Right lobe of liver (tissue), 6 donors: ENCODE results near the gene GGT6. TPM values are rescaled to one million over a fixed set of nuclear protein-coding genes. Genes with fewer than 3 reads are reported as not detected.

Experiments
- ATAC-seq, 4 donors: fragments of 200-7000 bp; cut with Tn5 transposase; one replicate each; pipeline ENCODE4 v1.9.1; 2020; ENCODE audit warnings: mild to moderate bottlenecking in 4 of 4, moderate library complexity in 4 of 4
- DNase-seq, 3 donors: peaks; one replicate each; pipeline ENCODE4 v3.0.0-alpha.2; 2020
- H3K27ac ChIP-seq, 3 donors: fragments of 200-600 bp; one replicate each; pipeline ENCODE4 v1.8.0; 2022
- H3K27me3 ChIP-seq, 2 donors: fragments of 200-600 bp; one replicate each; pipeline ENCODE4 v1.8.0; 2022
- H3K36me3 ChIP-seq, 4 donors: fragments of 200-600 bp; sonication (generic) in 1 of 4; one replicate each; pipeline versions ENCODE4 v1.5.1 to v1.8.0; 2017 to 2022; ENCODE audit warnings: control low read depth in 1 of 4
- H3K4me1 ChIP-seq, 4 donors: fragments of 200-600 bp; sonication (generic) in 1 of 4; one replicate each; pipeline versions ENCODE4 v1.5.1 to v1.8.0; 2017 to 2022; ENCODE audit warnings: control low read depth in 1 of 4
- H3K4me3 ChIP-seq, 3 donors: fragments of 200-600 bp; one replicate each; pipeline ENCODE4 v1.8.0; 2022
- H3K9me3 ChIP-seq, 4 donors: fragments of 200-600 bp; sonication (generic) in 1 of 4; one replicate each; pipeline versions ENCODE4 v1.5.1 to v1.8.0; 2017 to 2022; ENCODE audit warnings: control low read depth in 1 of 4
- CTCF ChIP-seq, 4 donors: fragments of 200-600 bp in 3 of 4; fragments of 450-650 bp in 1 of 4; IDR thresholded peaks; one replicate each; pipeline versions ENCODE4 v1.5.1 to v1.8.0; 2016 to 2022; ENCODE audit warnings: antibody characterized with exemption in 4 of 4, mild to moderate bottlenecking in 2 of 4
- POLR2A ChIP-seq: fragments of 450-650 bp; IDR thresholded peaks from one replicate; pipeline ENCODE4 v1.6.1; 2017; ENCODE audit warnings: antibody characterized with exemption, mild to moderate bottlenecking
- WGBS: methylation state at CpG from one replicate; pipeline ENCODE4 v1.1.6; 2018; ENCODE audit warnings: low coverage, low lambda C conversion rate; ENCODE audit not compliant: insufficient coverage; ENCODE audit errors: missing lambda C conversion rate; 5-methylcytosine and 5-hydroxymethylcytosine counted together
- intact Hi-C, 2 donors: fragments of 100-400 bp; cut with DNase I; formaldehyde crosslinking; loops; one replicate each; pipeline versions ENCODE4 v1.11.2 to v1.14.1; 2022
- total RNA-seq, 6 experiments: library from RNA; depleted of rRNA in 2 of 6; stranded (reverse); fragments of >200 nt in 2 of 6; fragmentation: NEBNext Ultra II Directional in 3 of 6; extraction: Animal tissue kit (Norgen Biotek cat#: 25700) in 3 of 6; gene quantifications; one replicate each; pipeline versions ENCODE4 v1.1.0 to v1.2.4, GENCODE V29; 2016 to 2023
- donor health status: DM: no; HTN: yes; CAD: no.
- donor health status: DM: no; HTN: no; CAD: no.
- donor health status: DM: no; HTN: no; CAD: no.
- donor health status: DM: no; HTN: yes; CAD: no.
- donor health status: DM: no; HTN: yes; CAD: no.

GGT6 gene
- total RNA-seq, 6 experiments from 2014 or later: 0.09 to 0.92 (median 0.27) TPM

GRCh38 chr17:4569591-4569990 lies 9.2 kb upstream of the GGT6 start:
- Histone ChIP-seq H3K36me3 (no peaks in the 10 kb centered on the region), H3K4me1 (peaks cover 0 to 8% (median 0%) of the 10 kb centered on the region in 4 donors), H3K27ac (no peak overlapping the region), H3K4me3 (no peak overlapping the region), H3K27me3 (no peaks in the 10 kb centered on the region), H3K9me3 (no peaks in the 10 kb centered on the region)
- intact Hi-C loops: loop anchor here in 1 of 2 donors (5.0 kb wide), 1 partner anchor 58 kb away; no protein-coding TSS in a partner anchor
- DNase-seq: no peak
- ATAC-seq: no peak
- TF ChIP-seq CTCF (IDR thresholded peaks at IDR 0.05): no peak
- no peak for TF ChIP-seq POLR2A
- 29% methylated on average over 1 of the region's 1 CpG for WGBS

- WGBS: 22% methylated on average over 5 of the region's 5 CpGs
- Histone ChIP-seq H3K27ac (no peak overlapping the region), H3K36me3 (no peaks in the 10 kb centered on the region), H3K9me3 (no peaks in the 10 kb centered on the region), H3K4me1 (peaks cover 0 to 8% (median 0%) of the 10 kb centered on the region in 4 donors), H3K4me3 (no peak overlapping the region), H3K27me3 (no peaks in the 10 kb centered on the region)
- ATAC-seq: peak; percentile 81 to 85 (median 83)
- intact Hi-C loops: loop anchor here in 1 of 2 donors (5.0 kb wide), 1 partner anchor 61 kb away; no protein-coding TSS in a partner anchor
- TF ChIP-seq CTCF (IDR thresholded peaks at IDR 0.05) (peak; percentile 64 to 79 (median 74)), POLR2A (no peak)
- peak in 1 of 3 donors; percentile 69 for DNase-seq
Measured at GRCh38 chr17:4566785-4567184, 6.4 kb upstream of the GGT6 start.

GRCh38 chr17:4565209-4566141 lies 5.1 kb upstream of the GGT6 start:
- ATAC-seq (peak; percentile 95 to 97 (median 97)), DNase-seq (peak; percentile 62 to 81 (median 80))
- Histone ChIP-seq H3K9me3 (no peaks in the 10 kb centered on the region), H3K27ac (peak overlapping the region in 1 of 3 donors; percentile 12), H3K4me1 (peaks cover 0 to 8% (median 0%) of the 10 kb centered on the region in 4 donors), H3K27me3 (no peaks in the 10 kb centered on the region), H3K4me3 (no peak overlapping the region), H3K36me3 (no peaks in the 10 kb centered on the region)
- WGBS: 23% methylated on average over 16 of the region's 16 CpGs
- intact Hi-C loops: loop anchor here in 1 of 2 donors (5.0 kb wide), 1 partner anchor 62 kb away; no protein-coding TSS in a partner anchor
- TF ChIP-seq CTCF (IDR thresholded peaks at IDR 0.05) (peak; percentile 75 to 87 (median 80)), POLR2A (no peak)

GRCh38 chr17:4562015-4562969 lies 1.9 kb upstream of the GGT6 start:
- DNase-seq (no peak), ATAC-seq (no peak)
- intact Hi-C loops: no loop called here
- no peaks in the 10 kb centered on the region for H3K9me3 ChIP-seq
- TF ChIP-seq POLR2A (no peak), CTCF (IDR thresholded peaks at IDR 0.05) (no peak)
- H3K27ac ChIP-seq: no peak overlapping the region
- whole genome bisulfite sequencing: 67% methylated on average over 8 of the region's 8 CpGs
- peaks cover 0 to 8% (median 0%) of the 10 kb centered on the region in 4 donors for H3K4me1 ChIP-seq
- H3K27me3 ChIP-seq: no peaks in the 10 kb centered on the region
- H3K36me3 ChIP-seq: no peaks in the 10 kb centered on the region
- H3K4me3 ChIP-seq: no peak overlapping the region
